RWPE1 (cell line): ENCODE results near the gene INS.

Experiments used
- CTCF ChIA-PET: fragments of 350-600 bp; sonication (Branson Sonifier 250); formaldehyde crosslinking; extraction: SDS; loops from one replicate; lab custom pipeline; 2021; lab: Yijun Ruan, JAX
- POLR2A ChIA-PET: fragments of 400-600 bp; formaldehyde crosslinking; extraction: SDS; loops from one replicate; lab custom pipeline; 2020; ENCODE audit warnings: antibody characterized with exemption; ENCODE audit not compliant: low non-redundant PET; lab: Yijun Ruan, JAX
- DNase-seq: peaks from one replicate; pipeline ENCODE4 v3.0.0; 2012; ENCODE audit warnings: low spot score
- H3K27ac ChIP-seq: fragments of 450-650 bp; 2 replicates; pipeline ENCODE4 v1.5.1; 2017
- CTCF ChIP-seq: fragments of 450-650 bp; conservative IDR thresholded peaks from 2 replicates; pipeline ENCODE4 v1.5.1; 2017; ENCODE audit warnings: low read depth, mild to moderate bottlenecking

The INS gene

GRCh38 chr11:2120359-2121100, 40.5 kb downstream of the INS start:
- TF ChIP-seq CTCF, result no peak
- H3K27ac ChIP-seq, result no peak overlapping the region
- ChIA-PET CTCF (interaction anchor here (0.6 to 1.0 kb wide), 2 partner anchors 31 to 54 kb away, joined by 4 to 5 read pairs; no protein-coding TSS in a partner anchor), POLR2A (no interaction called here)
- no peak for DNase-seq

- ChIA-PET POLR2A (no interaction called here), CTCF (no interaction called here)
- TF ChIP-seq CTCF, result no peak
- no peak overlapping the region for H3K27ac ChIP-seq
- no peak for DNase-seq
These were observed 42.3 kb downstream of the INS start for GRCh38 chr11:2118677-2119076.

- no peak for DNase-seq
- ChIA-PET POLR2A (no interaction called here), CTCF (no interaction called here)
- H3K27ac ChIP-seq, result no peak overlapping the region
- no peak for TF ChIP-seq CTCF
These were observed 44.3 kb downstream of the INS start for GRCh38 chr11:2116680-2117079.

GRCh38 chr11:2115308-2115707, 45.7 kb downstream of the INS start:
- ChIA-PET POLR2A (no interaction called here), CTCF (interaction anchor here (1.2 kb wide), 1 partner anchor 36 kb away, joined by 10 read pairs; no protein-coding TSS in a partner anchor)
- H3K27ac ChIP-seq, result no peak overlapping the region
- no peak for DNase-seq
- no peak for TF ChIP-seq CTCF

- POLR2A ChIA-PET, result no interaction called here
- CTCF ChIA-PET, result interaction anchor here (1.2 to 1.3 kb wide), 2 partner anchors 37 to 78 kb away, joined by 4 to 10 read pairs; no protein-coding TSS in a partner anchor
- TF ChIP-seq CTCF, result no peak
- H3K27ac ChIP-seq, result no peak overlapping the region
- DNase-seq, result no peak
These were observed 46.4 kb downstream of the INS start for GRCh38 chr11:2114430-2115241.

GRCh38 chr11:2113776-2114175, 47.2 kb downstream of the INS start:
- TF ChIP-seq CTCF, result no peak
- CTCF ChIA-PET, result interaction anchor here (1.3 kb wide), 1 partner anchor 77 kb away, joined by 4 read pairs; no protein-coding TSS in a partner anchor
- no peak overlapping the region for H3K27ac ChIP-seq
- POLR2A ChIA-PET, result no interaction called here
- DNase-seq, result no peak
